ENCODE data around the gene CGREF1.

CGREF1 gene

GRCh38 chr2:27155069-27155520, 36.2 kb upstream of the CGREF1 start:
- DNase-seq (ENCODE audit: low read depth), result no peak

DNA sequence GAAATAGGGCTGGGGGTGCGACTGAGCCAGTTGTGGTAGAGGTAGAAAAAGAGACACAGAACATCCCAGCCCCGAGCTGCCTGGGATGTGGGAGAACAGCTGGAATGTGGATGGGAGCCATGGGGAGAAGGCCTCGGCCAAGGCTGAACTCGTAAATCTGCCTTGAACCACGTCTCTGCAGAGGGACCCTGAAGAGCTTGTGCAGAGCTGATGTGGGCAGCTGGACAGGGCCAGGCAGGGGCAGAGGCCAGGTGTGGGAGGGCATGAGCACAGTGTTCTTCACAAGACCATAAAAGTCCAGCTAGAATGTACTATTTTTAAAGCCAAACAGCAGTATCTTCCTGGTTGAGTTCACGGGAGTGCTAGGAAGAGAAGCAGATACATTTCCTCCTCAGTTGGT, 35.6 kb upstream of the CGREF1 start:
- no peak for TF ChIP-seq CTCF (IDR thresholded peaks at IDR 0.05; ENCODE audit: insufficient read depth, low read depth, low read length, missing control alignments)
- DNase-seq (ENCODE audit: low read depth), result no peak
- no peak overlapping the region for H3K4me3 ChIP-seq (ENCODE audit: low read depth, low read length)

More at GRCh38 chr2:27155069-27155520, 36.2 kb upstream of the CGREF1 start:
- TF ChIP-seq CTCF (IDR thresholded peaks at IDR 0.05; ENCODE audit: insufficient read depth, low read depth, low read length, missing control alignments), result no peak
- H3K4me3 ChIP-seq (ENCODE audit: low read depth, low read length), result no peak overlapping the region

DNA sequence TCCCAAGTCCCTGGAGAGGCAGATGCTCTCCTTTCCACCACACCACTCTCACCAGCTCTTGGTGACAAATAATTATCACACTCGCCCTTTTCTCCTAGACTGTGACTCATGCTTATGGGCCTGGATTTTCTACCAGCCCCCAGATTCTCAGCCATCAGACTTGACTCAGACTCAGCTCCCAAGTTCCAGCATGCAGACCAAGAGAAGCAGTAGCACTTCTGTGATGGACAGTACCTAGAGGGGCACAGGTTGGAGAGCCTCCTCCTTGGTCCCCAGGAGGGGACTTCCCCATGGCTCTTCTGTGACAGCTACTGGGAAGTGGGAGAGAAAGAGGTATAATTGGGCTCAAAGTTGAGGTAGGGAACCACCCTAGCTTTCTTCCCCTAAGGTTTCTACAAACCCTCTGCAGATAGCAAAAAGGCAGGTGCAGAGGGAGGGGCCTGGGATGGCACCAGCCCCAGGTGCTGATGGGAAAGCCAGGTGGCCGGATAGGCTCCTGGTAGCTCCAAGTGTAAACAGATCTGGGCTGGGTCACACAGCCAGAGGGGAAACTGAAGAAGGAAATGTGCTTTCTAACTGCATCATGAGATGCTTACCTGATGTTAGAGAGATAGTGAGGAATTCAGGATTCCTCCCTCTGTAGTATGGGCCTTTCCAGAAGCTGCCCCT, 34.0 kb upstream of the CGREF1 start:
- DNase-seq (ENCODE audit: low read depth), result no peak
- no peak overlapping the region for H3K4me3 ChIP-seq (ENCODE audit: low read depth, low read length)
- no peak for TF ChIP-seq CTCF (IDR thresholded peaks at IDR 0.05; ENCODE audit: insufficient read depth, low read depth, low read length, missing control alignments)

- no peak for TF ChIP-seq CTCF (IDR thresholded peaks at IDR 0.05; ENCODE audit: insufficient read depth, low read depth, low read length, missing control alignments)
- H3K4me3 ChIP-seq (ENCODE audit: low read depth, low read length), result no peak overlapping the region
- no peak for DNase-seq (ENCODE audit: low read depth)
Measured at GRCh38 chr2:27152102-27152795, 33.3 kb upstream of the CGREF1 start.

GRCh38 chr2:27150639-27151230, 31.8 kb upstream of the CGREF1 start:
- H3K4me3 ChIP-seq (ENCODE audit: low read depth, low read length), result no peak overlapping the region
- no peak for TF ChIP-seq CTCF (IDR thresholded peaks at IDR 0.05; ENCODE audit: insufficient read depth, low read depth, low read length, missing control alignments)
- no peak for DNase-seq (ENCODE audit: low read depth)

- no peak for TF ChIP-seq CTCF (IDR thresholded peaks at IDR 0.05; ENCODE audit: insufficient read depth, low read depth, low read length, missing control alignments)
- H3K4me3 ChIP-seq (ENCODE audit: low read depth, low read length), result no peak overlapping the region
- DNase-seq (ENCODE audit: low read depth), result no peak
Measured at GRCh38 chr2:27149570-27150405, 30.9 kb upstream of the CGREF1 start.

All from GM12865 (cell line).